Sigmoid colon (tissue), 7 donors: ENCODE results near the gene SUSD4. TPM values are rescaled to one million over a fixed set of nuclear protein-coding genes. Genes with fewer than 3 reads are reported as not detected.
"Not testable (repeated sequence)": the region's sequence is repeated elsewhere in the genome, so short reads cannot be mapped to it uniquely, and the experiment has no call there.

Source experiments
- DNase-seq: peaks from one replicate; pipeline ENCODE4 v3.0.0-alpha.2; 2019
- H3K27ac ChIP-seq, 4 donors: fragments of 200-600 bp; sonication (generic); one replicate each; pipeline ENCODE4 v1.5.1; 2016 to 2019; ENCODE audit warnings: mild to moderate bottlenecking in 1 of 4
- H3K27me3 ChIP-seq, 3 donors: fragments of 200-600 bp; sonication (generic); one replicate each; pipeline ENCODE4 v1.5.1; 2019; ENCODE audit warnings: mild to moderate bottlenecking in 1 of 3
- H3K36me3 ChIP-seq, 4 donors: fragments of 200-600 bp; sonication (generic); one replicate each; pipeline ENCODE4 v1.5.1; 2016 to 2019
- H3K4me1 ChIP-seq, 4 donors: fragments of 200-600 bp; sonication (generic); one replicate each; pipeline ENCODE4 v1.5.1; 2017 to 2019
- H3K4me3 ChIP-seq, 4 donors: fragments of 200-600 bp; sonication (generic); one replicate each; pipeline ENCODE4 v1.5.1; 2017 to 2019; ENCODE audit warnings: mild to moderate bottlenecking in 2 of 4, moderate library complexity in 1 of 4
- H3K9me3 ChIP-seq, 4 donors: fragments of 200-600 bp in 3 of 4; sonication (generic) in 3 of 4; one replicate each; pipeline versions ENCODE4 v1.5.1 to v1.6.1; 2013 to 2019
- EP300 ChIP-seq, 4 donors: sonication (generic); formaldehyde crosslinking; IDR thresholded peaks; one replicate each; pipeline ENCODE4 v1.6.1; 2017; ENCODE audit warnings: antibody characterized with exemption in 4 of 4
- POLR2A ChIP-seq, 2 donors: fragments of 450-650 bp; IDR thresholded peaks; one replicate each; pipeline ENCODE4 v1.6.1; 2016; ENCODE audit warnings: antibody characterized with exemption in 2 of 2, mild to moderate bottlenecking in 2 of 2, moderate library complexity in 2 of 2
- POLR2AphosphoS5 ChIP-seq, 4 donors: sonication (generic); formaldehyde crosslinking; IDR thresholded peaks; one replicate each; pipeline ENCODE4 v1.6.1; 2017; ENCODE audit warnings: antibody characterized with exemption in 4 of 4
- WGBS, 2 donors: extraction: QIAGEN DNeasy Blood & Tissue Kit; methylation state at CpG; one replicate each; pipeline ENCODE4 v1.1.7; 2013; 5-methylcytosine and 5-hydroxymethylcytosine counted together
- intact Hi-C: fragments of 100-400 bp; cut with DNase I; formaldehyde crosslinking; loops from one replicate; pipeline ENCODE4 v1.15.1; 2023
- polyA plus RNA-seq, 3 donors: library from polyadenylated mRNA; stranded (reverse); fragments of 200-250 nt; gene quantifications; one replicate each; pipeline ENCODE4 v1.2.3, GENCODE V29; 2013
- total RNA-seq, 4 donors: library from RNA; depleted of rRNA; stranded (reverse); fragments of >200 nt; gene quantifications; one replicate each; pipeline ENCODE4 v1.1.0, GENCODE V29; 2016
- TF ChIP-seq, protein P1 (sequence below), 4 experiments: fragments of 450-650 bp in 3 of 4; fragments of 200-600 bp in 1 of 4; IDR thresholded peaks; one replicate each; pipeline ENCODE4 v1.5.1; 2016 to 2019; ENCODE audit warnings: antibody characterized with exemption in 4 of 4, mild to moderate bottlenecking in 3 of 4, moderate library complexity in 2 of 4
- donor health status: healthy with polysubstance abuse.
- donor health status: Bipolar disorder and iron deficiency.
- donor health status: healthy.

SUSD4 gene
- total and polyA plus RNA-seq, 7 donors = 0.57 to 3.9 (median 0.82) TPM; not detected in 1

DNA sequence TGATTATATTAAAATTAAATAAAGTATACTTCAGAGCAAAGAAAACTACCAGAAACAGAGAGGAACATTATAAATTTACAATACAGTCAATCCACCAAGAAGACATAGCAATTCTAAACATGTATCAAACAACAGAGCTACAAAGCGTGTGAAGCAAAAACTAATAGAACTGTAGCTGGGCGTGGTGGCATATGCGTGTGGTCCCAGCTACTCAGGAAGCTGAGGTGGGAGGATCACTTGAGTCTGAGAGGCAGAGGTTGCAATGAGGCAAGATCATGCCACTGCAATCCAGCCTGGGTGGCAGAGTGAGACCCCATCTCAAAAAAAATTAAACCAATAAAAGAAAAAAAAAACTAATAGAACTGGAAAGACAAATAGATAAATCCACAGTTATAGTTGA lies 41.5 kb upstream of the SUSD4 start:
- DNase-seq = no peak
- Histone ChIP-seq H3K9me3 (no peaks in the 10 kb centered on the region), H3K4me3 (no peak overlapping the region), H3K4me1 (peaks cover 0 to 8% (median 0%) of the 10 kb centered on the region in 4 donors), H3K27ac (no peak overlapping the region), H3K36me3 (no peaks in the 10 kb centered on the region), H3K27me3 (no peaks in the 10 kb centered on the region)
- intact Hi-C loops = no loop called here
- TF ChIP-seq POLR2A (IDR thresholded peaks at IDR 0.05) (no peak), EP300 (IDR thresholded peaks at IDR 0.05) (no peak), POLR2AphosphoS5 (IDR thresholded peaks at IDR 0.05) (no peak)
- TF ChIP-seq, protein P1, sequence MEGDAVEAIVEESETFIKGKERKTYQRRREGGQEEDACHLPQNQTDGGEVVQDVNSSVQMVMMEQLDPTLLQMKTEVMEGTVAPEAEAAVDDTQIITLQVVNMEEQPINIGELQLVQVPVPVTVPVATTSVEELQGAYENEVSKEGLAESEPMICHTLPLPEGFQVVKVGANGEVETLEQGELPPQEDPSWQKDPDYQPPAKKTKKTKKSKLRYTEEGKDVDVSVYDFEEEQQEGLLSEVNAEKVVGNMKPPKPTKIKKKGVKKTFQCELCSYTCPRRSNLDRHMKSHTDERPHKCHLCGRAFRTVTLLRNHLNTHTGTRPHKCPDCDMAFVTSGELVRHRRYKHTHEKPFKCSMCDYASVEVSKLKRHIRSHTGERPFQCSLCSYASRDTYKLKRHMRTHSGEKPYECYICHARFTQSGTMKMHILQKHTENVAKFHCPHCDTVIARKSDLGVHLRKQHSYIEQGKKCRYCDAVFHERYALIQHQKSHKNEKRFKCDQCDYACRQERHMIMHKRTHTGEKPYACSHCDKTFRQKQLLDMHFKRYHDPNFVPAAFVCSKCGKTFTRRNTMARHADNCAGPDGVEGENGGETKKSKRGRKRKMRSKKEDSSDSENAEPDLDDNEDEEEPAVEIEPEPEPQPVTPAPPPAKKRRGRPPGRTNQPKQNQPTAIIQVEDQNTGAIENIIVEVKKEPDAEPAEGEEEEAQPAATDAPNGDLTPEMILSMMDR (IDR thresholded peaks at IDR 0.05) = no peak
- 80 to 82% methylated on average over 3 of the region's 3 CpGs for WGBS, 2 donors

DNA sequence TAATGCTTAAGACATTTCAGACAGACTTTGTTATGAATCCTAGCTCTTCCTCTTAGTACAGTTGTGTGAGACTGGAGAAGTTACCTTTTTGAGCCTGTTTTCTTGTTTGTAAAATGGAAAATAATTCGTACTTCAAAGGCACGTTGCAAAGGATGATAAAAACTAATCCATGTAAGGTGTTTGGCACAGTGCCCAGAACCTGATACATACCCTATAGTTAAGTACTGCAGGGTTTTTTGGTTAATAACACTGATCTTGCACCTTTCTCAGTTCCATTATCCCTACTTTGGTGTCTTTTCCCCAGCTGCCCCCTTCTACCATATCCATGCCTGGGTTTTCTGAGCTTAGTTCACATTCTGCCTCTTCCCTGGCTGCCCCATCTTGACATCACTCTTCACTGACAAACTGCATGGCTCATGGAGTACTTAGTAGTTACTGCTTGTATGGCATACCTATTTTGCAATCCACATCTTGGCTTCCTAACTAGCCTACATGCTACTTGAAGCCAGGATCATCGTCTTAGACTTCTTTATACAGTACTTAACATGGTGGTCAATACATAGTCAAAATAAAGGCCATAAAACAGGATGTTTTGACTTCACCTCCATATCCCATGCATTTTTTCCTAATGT lies 39.3 kb upstream of the SUSD4 start:
- peaks cover 0 to 8% (median 0%) of the 10 kb centered on the region in 4 donors for H3K4me1 ChIP-seq
- intact Hi-C loops = no loop called here
- TF ChIP-seq, protein P1 (IDR thresholded peaks at IDR 0.05) = no peak
- no peak for TF ChIP-seq POLR2AphosphoS5 (IDR thresholded peaks at IDR 0.05)
- TF ChIP-seq EP300 (IDR thresholded peaks at IDR 0.05) = no peak
- no peak for TF ChIP-seq POLR2A (IDR thresholded peaks at IDR 0.05)
- H3K9me3 ChIP-seq = no peaks in the 10 kb centered on the region
- 57 to 74% methylated on average over 3 of the region's 3 CpGs for WGBS, 2 donors
- no peaks in the 10 kb centered on the region for H3K27me3 ChIP-seq
- H3K27ac ChIP-seq = no peak overlapping the region
- H3K4me3 ChIP-seq = no peak overlapping the region
- no peaks in the 10 kb centered on the region for H3K36me3 ChIP-seq
- no peak for DNase-seq

DNA sequence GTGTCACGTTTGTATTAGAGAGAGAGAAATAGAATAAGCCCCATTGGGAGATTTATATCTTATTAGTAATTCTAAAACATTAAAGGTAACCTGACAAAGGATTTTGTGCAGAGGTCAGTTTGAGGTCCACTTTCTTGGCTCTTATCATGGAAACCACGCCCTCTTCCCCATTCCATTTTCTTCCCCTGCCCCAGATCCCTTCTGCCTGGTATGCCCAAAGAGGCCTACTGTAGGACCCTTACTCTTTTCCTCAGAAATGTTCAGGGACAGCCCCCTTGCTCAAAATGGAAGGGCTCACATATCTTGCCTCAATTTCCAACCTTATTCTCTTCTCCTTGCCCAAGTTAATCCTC lies 38.8 kb upstream of the SUSD4 start:
- no peak overlapping the region for H3K27ac ChIP-seq
- TF ChIP-seq EP300 (IDR thresholded peaks at IDR 0.05) (no peak), POLR2A (IDR thresholded peaks at IDR 0.05) (no peak), POLR2AphosphoS5 (IDR thresholded peaks at IDR 0.05) (no peak)
- TF ChIP-seq, protein P1 (IDR thresholded peaks at IDR 0.05) = no peak
- intact Hi-C loops = no loop called here
- 77 to 85% methylated on average over 2 of the region's 2 CpGs for WGBS, 2 donors
- no peaks in the 10 kb centered on the region for H3K27me3 ChIP-seq
- H3K9me3 ChIP-seq = no peaks in the 10 kb centered on the region
- H3K4me1 ChIP-seq = peaks cover 0 to 8% (median 0%) of the 10 kb centered on the region in 4 donors
- no peak overlapping the region for H3K4me3 ChIP-seq
- DNase-seq = no peak
- H3K36me3 ChIP-seq = no peaks in the 10 kb centered on the region

DNA sequence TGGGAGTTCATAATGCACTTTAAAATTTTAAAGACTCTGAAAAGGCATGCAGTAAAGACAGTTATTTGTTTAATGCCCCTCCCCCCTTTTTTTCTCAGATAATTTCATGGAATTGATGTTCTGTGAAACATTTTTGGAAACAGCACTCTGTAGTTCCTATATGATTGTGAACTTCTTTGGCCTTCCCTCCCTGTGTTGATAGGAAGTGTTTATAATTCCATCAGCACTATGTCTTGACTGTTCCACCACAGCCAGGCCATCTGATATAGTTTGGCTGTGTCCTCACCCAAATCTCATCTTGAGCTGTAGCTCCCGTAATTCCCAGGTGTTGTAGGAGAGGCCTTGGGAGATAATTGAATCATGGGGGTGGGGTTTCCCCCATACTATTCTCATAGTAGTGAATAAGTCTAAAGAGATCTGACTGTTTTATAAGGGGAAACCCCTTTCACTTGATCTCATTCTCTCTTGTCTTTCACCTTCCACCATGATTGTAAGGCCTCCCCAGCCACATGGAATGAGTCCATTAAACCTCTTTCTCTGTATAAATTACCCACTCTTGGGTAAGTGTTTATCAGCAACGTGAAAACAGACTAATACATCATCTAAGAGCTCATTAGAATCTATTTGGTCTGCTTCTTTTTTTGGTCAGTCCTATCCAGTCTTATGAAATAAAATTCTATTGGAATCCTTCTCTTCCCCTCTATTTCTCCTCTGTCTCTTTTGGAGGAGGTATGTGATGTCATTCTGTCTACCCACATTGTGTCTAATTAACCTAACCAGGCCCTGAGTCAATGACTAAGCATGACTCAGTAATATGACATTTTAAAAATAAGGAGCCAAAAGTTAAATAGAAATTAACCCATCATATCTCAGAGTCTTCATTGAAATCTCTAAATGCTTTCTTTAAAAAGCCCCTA lies 38.2 kb upstream of the SUSD4 start:
- no peak for TF ChIP-seq POLR2AphosphoS5 (IDR thresholded peaks at IDR 0.05)
- no peak for TF ChIP-seq POLR2A (IDR thresholded peaks at IDR 0.05)
- TF ChIP-seq, protein P1 (IDR thresholded peaks at IDR 0.05) = no peak
- TF ChIP-seq EP300 (IDR thresholded peaks at IDR 0.05) = no peak
- H3K27me3 ChIP-seq = no peaks in the 10 kb centered on the region
- intact Hi-C loops = no loop called here
- H3K4me1 ChIP-seq = peaks cover 0 to 8% (median 0%) of the 10 kb centered on the region in 4 donors
- 76 to 83% methylated on average over 2 of the region's 2 CpGs for WGBS, 2 donors
- no peaks in the 10 kb centered on the region for H3K9me3 ChIP-seq
- no peak for DNase-seq
- H3K36me3 ChIP-seq = no peaks in the 10 kb centered on the region
- H3K4me3 ChIP-seq = no peak overlapping the region
- no peak overlapping the region for H3K27ac ChIP-seq

DNA sequence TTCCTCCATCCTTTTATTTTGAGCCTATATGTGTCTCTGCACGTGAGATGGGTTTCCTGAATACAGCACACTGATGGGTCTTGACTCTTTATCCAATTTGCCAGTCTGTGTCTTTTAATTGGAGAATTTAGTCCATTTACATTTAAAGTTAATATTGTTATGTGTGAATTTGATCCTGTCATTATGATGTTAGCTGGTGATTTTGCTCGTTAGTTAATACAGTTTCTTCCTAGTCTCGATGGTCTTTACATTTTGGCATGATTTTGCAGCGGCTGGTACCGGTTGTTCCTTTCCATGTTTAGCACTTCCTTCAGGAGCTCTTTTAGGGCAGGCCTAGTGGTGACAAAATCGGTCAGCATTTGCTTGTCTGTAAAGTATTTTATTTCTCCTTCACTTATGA lies 35.4 kb upstream of the SUSD4 start:
- intact Hi-C loops, H3K36me3 ChIP-seq, H3K4me3 ChIP-seq, H3K27me3 ChIP-seq, H3K4me1 ChIP-seq, H3K27ac ChIP-seq, H3K9me3 ChIP-seq, DNase-seq: not testable (repeated sequence)
- WGBS, 2 donors = 95% methylated on average over 4 of the region's 6 CpGs
